HG03108 (cell line): ENCODE results near the gene GLI3.

Experiments
- ATAC-seq: cut with Tn5 transposase; IDR thresholded peaks from one replicate; pipeline ENCODE4 v1.9.1; 2021; ENCODE audit warnings: moderate library complexity; ENCODE audit not compliant: unreplicated experiment

The GLI3 gene

DNA sequence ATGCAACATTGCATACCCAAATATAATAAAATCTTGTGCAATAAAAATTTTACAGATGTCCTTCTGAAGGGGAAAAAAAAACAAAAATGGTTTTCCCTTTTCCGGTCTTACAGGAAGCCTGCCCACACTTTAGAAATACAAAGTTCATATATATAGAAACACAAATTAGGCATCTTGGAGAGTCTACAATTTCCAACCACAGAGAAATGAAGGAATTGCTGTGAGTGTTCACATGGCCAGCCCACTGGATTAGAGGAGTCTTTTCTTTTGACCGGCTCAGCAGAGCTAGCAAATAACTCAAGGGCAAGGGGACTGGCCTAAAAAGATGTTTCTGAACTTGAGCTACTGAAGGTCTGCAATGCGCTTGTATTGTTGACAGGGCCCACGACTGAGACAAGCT, 92.4 kb downstream of the GLI3 start:
- no peak for ATAC-seq

DNA sequence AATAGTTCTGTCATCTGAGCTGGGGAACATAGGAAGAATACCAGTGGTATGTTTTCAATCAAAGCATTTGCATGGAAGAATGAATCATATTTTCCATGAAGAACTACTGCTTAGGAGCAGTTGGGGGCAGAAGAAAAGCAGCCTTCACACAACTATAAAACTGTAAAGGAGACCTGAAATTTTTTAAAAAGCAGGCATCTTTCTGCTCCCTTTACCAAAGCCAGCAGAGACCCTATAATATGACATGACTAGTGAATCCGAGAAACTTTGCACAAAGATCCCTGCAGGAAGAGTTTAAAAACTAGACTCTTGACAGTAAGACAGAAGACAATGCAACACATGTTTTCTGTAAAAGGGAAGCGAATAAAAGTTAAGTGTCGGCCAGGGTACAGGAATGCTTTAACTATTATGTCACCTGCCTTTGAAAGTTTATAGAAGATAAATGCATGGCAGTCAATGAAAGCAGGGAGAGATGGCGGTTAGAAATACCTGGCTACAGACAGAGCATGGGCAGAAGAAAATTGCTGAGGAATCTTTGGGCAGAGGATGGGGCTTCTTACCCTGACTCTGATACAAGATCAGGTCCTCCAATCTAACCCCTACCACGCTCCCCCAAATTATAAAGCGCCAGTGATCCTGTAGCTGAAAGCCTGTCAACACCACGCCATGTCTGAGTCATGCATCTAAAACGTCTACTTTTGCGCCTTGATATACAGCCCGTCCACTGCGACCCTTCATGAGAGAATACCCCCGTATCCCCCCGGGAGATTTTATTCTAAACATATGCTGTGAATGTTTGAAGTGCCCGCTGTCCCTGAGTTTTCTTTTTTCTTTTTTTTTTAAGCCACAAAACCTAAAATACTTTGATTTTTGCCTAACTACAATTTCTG, 93.1 kb downstream of the GLI3 start:
- ATAC-seq: no peak

GRCh38 chr7:42142089-42142488, 94.9 kb downstream of the GLI3 start:
- ATAC-seq: no peak

GRCh38 chr7:42139751-42140150, 97.3 kb downstream of the GLI3 start:
- ATAC-seq: no peak

- no peak for ATAC-seq
Measured at GRCh38 chr7:42138691-42139090, 98.3 kb downstream of the GLI3 start.

- ATAC-seq: no peak
Measured at GRCh38 chr7:42137941-42138340, 99.1 kb downstream of the GLI3 start.

DNA sequence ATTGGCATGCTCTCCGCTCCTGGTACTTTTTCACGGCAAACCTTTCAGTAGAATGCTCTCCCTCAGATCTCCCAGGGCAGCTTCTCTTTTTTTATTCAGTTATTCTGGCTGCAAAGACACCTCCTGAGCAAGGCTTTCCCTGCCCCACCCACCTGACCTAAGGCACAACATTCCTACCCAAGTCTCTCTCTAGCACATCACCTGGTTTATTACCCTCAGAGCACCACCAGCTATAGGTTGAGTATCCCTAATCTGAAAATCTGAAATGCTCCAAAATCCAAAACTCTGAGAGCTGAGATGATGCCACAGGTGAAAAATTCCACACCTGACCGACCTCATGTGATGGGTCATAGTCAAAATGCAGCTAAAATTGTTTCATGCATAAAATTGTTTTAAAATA, 99.6 kb downstream of the GLI3 start:
- no peak for ATAC-seq

- ATAC-seq: no peak
Measured at GRCh38 chr7:42135728-42136127, 101.3 kb downstream of the GLI3 start.

GRCh38 chr7:42134276-42134876, 102.6 kb downstream of the GLI3 start:
- ATAC-seq: no peak

DNA sequence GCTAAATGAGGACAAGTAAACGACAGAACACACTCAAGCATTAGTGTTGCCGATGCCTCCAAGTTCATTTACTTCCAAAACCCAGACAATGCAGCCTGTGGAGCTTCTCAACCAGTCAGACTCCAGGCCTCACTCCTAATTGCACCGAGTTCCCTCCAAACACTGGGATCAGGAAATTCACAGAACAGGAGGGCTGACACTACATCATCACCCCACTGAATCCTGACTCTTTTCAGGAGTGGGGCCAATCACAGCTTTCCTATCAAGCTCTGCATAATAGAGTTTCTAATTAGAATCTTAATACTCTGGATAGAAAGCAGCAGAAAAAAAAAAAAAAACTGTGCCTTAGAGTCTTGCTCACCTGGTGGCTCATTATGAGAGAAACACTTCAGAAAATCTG, 103.7 kb downstream of the GLI3 start:
- ATAC-seq: no peak

DNA sequence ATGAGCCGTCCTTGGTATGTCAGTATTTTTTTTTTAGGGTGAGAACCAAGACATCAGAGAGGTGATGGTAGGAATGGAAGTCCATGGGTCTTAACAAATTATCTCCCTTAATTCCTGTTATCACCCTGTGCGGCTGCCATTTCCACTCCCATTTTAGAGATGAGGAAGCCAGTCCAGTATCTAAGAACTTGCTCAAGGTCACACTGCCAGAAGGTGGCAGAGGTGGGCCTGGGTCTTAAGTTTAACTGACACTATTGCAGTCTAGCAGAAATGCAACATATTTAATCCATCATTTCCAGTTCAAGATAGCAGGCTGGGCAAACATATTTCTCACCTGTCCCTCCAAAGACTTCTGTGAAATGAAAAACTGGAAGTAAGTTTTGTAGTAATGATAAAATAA, 108.3 kb downstream of the GLI3 start:
- no peak for ATAC-seq

- ATAC-seq: no peak
Measured at GRCh38 chr7:42127232-42127622, 109.8 kb downstream of the GLI3 start.

- no peak for ATAC-seq
Measured at GRCh38 chr7:42126475-42127231, 110.4 kb downstream of the GLI3 start.

DNA sequence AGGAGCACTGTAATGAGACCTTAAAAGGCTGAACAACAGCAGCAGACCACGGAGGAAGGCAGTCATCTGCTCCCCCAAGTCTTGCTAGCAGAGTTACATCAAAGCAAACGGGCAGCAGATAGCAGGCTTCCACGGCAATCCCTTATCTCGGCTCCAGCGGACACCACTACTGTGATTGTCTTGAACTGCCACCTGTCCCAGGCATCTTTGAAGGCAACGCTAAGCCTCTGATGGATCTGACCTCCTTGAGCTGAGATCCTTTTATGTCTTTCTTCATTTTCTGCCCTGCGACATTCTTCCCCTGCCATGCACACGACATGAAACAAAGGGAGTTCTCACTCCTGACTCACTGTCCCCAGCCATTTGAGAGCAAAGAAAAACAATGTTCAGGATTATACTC, 111.7 kb downstream of the GLI3 start:
- ATAC-seq: no peak

- ATAC-seq: no peak
Measured at GRCh38 chr7:42123716-42124115, 113.3 kb downstream of the GLI3 start.

DNA sequence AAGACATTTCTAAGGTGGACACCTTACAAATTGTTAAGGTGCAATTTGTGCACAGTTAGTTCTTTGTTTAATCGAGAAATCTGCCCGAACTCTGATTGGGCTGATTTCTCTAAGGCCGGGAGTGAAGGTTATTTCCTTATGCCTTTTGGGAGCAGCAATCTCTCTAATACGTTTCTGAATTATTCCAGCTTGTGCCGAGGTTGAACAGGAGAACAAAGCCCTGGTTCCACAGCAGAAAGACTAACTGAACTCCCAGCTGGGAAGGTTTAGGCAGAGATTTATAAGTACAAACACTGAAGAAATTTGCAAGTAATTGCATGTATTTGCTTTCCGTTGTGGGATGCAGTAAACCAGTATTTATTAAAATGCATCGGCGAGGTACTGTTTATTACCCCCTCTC, 116.8 kb downstream of the GLI3 start:
- ATAC-seq: no peak

GRCh38 chr7:42117201-42117600, 119.8 kb downstream of the GLI3 start:
- ATAC-seq: no peak

GRCh38 chr7:42115795-42116194, 121.2 kb downstream of the GLI3 start:
- ATAC-seq: no peak

GRCh38 chr7:42110333-42110732, 126.7 kb downstream of the GLI3 start:
- no peak for ATAC-seq

GRCh38 chr7:42108803-42109528, 128.0 kb downstream of the GLI3 start:
- no peak for ATAC-seq
